Hepatocyte (in vitro differentiated cells): ENCODE results near the gene MAPKAP1.

Experiments used
- CTCF ChIP-seq: fragments of 200-600 bp; sonication (generic); IDR thresholded peaks from 2 replicates; pipeline ENCODE4 v1.5.1; 2016; ENCODE audit warnings: antibody characterized with exemption, mild to moderate bottlenecking; ENCODE audit not compliant: poor library complexity
- EZH2 ChIP-seq: fragments of 200-600 bp; sonication (generic); IDR thresholded peaks from 2 replicates; pipeline ENCODE4 v1.6.1; 2016; ENCODE audit warnings: antibody characterized with exemption, mild to moderate bottlenecking, borderline replicate concordance

- TF ChIP-seq CTCF, result no peak
- no peak for TF ChIP-seq EZH2
These were observed 245.9 kb downstream of the MAPKAP1 start for GRCh38 chr9:125460883-125461635.
